ENCODE data around the gene PDE7B. TPM values are rescaled to one million over a fixed set of nuclear protein-coding genes. Genes with fewer than 3 reads are reported as not detected.

The PDE7B gene
- total and polyA plus RNA-seq, 9 of the 15 experiments (the other 6 are each of a cell fraction or from before 2014, with no cell fraction given) = 0.01 TPM; not detected in 8

DNA sequence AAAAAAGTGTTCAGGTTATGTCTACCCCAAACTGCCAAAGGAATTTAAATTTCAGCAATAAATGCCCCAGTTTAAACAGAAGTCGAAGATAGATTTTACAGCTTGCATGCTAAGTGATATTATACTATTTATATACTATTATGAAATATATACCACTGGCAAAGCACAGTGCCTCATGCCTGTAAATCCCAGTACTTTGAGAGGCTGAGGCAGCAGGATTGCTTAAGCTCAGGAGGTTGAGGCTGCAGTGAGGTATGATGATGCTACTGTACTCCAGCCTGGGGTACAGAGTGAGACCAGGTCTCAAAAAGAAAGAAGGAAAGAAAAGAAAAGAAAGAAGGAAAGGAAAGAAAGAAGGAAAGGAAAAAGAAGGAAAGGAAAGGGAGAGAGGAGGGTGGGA, 296.6 kb downstream of the PDE7B start (continued):
- TF ChIP-seq, protein P1, sequence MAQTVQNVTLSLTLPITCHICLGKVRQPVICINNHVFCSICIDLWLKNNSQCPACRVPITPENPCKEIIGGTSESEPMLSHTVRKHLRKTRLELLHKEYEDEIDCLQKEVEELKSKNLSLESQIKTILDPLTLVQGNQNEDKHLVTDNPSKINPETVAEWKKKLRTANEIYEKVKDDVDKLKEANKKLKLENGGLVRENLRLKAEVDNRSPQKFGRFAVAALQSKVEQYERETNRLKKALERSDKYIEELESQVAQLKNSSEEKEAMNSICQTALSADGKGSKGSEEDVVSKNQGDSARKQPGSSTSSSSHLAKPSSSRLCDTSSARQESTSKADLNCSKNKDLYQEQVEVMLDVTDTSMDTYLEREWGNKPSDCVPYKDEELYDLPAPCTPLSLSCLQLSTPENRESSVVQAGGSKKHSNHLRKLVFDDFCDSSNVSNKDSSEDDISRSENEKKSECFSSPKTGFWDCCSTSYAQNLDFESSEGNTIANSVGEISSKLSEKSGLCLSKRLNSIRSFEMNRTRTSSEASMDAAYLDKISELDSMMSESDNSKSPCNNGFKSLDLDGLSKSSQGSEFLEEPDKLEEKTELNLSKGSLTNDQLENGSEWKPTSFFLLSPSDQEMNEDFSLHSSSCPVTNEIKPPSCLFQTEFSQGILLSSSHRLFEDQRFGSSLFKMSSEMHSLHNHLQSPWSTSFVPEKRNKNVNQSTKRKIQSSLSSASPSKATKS (CRISPR knock-in tag; IDR thresholded peaks at IDR 0.05) = no peak
- no peak for TF ChIP-seq GTF2E2 (tag; IDR thresholded peaks at IDR 0.05)
- TF ChIP-seq ZFP30 (CRISPR knock-in tag; IDR thresholded peaks at IDR 0.05; ENCODE audit: borderline replicate concordance) = no peak
- TF ChIP-seq ELF1 (tag; IDR thresholded peaks at IDR 0.05) = no peak
- TF ChIP-seq, protein P2, sequence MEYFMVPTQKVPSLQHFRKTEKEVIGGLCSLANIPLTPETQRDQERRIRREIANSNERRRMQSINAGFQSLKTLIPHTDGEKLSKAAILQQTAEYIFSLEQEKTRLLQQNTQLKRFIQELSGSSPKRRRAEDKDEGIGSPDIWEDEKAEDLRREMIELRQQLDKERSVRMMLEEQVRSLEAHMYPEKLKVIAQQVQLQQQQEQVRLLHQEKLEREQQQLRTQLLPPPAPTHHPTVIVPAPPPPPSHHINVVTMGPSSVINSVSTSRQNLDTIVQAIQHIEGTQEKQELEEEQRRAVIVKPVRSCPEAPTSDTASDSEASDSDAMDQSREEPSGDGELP (CRISPR knock-in tag; IDR thresholded peaks at IDR 0.05; ENCODE audit: borderline replicate concordance) = no peak

DNA sequence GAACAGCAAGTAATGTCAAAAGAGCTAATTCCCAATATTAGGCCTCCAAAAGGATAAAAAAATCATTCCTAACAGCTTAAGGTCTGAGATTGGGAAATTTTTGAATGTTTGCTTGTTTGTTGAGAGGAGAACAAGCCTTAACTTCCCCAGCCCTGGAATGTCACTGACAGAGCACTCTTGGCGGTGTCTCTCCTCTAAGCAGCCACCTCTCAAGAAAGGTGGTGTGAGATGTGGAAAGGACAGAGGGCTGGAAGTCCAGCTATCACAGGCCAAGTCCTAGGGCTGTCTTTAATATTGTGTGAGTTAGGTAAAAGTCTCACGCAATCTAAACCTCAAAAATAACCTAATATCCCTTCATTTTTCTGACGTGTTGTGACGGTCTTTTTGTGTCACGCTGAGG, 297.0 kb downstream of the PDE7B start:
- POLR2A ChIA-PET = interaction anchor here (1.5 kb wide), 1 partner anchor 141 kb away, joined by 8 read pairs; the partner anchor contains the start of gene BCLAF1
- H3K9me3 ChIP-seq (replicated peaks; ENCODE audit: control insufficient read depth, insufficient read depth, low read depth, low read length) = no peaks in the 10 kb centered on the region
- H3K36me3 ChIP-seq (ENCODE audit: control insufficient read depth, insufficient read depth, low read length) = no peaks in the 10 kb centered on the region
- in situ Hi-C loops (cut with MboI) (no loop called here), intact Hi-C loops (cut with micrococcal nuclease) (no loop called here)
- peak; percentile 52; the same call in 1 of the 3 replicates for ATAC-seq
- H4K20me1 ChIP-seq (replicated peaks; ENCODE audit: control insufficient read depth, insufficient read depth, low read length) = no peaks in the 10 kb centered on the region
- no peak overlapping the region for H3K4me2 ChIP-seq (ENCODE audit: insufficient read depth, low read length)
- CTCF ChIA-PET (ENCODE audit: low intra/inter-chr PET ratio) = no interaction called here
- no TSS peak for BruUV-seq (replicated peaks)
- H3K9ac ChIP-seq (ENCODE audit: insufficient read depth in 1 of 2, low read depth in 2 of 2, low read length in 2 of 2) = no peak overlapping the region
- H3K4me3 ChIP-seq = no peak overlapping the region
- FAIRE-seq = no peak
- no peak overlapping the region for H3K27ac ChIP-seq (ENCODE audit: extremely low read depth, low read depth, low read length)
- no peaks in the 10 kb centered on the region; a peak in 2 of 5 replicates for H3K27me3 ChIP-seq (ENCODE audit: control insufficient read depth in 2 of 2, insufficient read depth in 2 of 2, low read length in 2 of 2)
- no peak overlapping the region for H2AFZ ChIP-seq (ENCODE audit: low read depth, low read length)
- no peaks in the 10 kb centered on the region for H3K4me1 ChIP-seq (replicated peaks in 1 of 2; ENCODE audit: control insufficient read depth in 2 of 2, insufficient read depth in 2 of 2, low read length in 2 of 2)
- no peak for DNase-seq (ENCODE audit: extremely low read depth in 1 of 4, low spot score in 3 of 4)
- no peaks in the 10 kb centered on the region for H3K79me2 ChIP-seq (ENCODE audit: control insufficient read depth, insufficient read depth, low read length)
- no peaks in the 10 kb centered on the region for H3K9me1 ChIP-seq (ENCODE audit: control insufficient read depth, insufficient read depth, low read length)
- WGBS (ENCODE audit: insufficient coverage, low coverage, missing lambda C conversion rate) = 0% methylated on average over 5 of the region's 5 CpGs
- TF ChIP-seq CBFB (CRISPR knock-in tag; IDR thresholded peaks at IDR 0.05) = no peak
- no peak for TF ChIP-seq SLC30A9 (CRISPR knock-in tag; IDR thresholded peaks at IDR 0.05)
- TF ChIP-seq NFRKB (IDR thresholded peaks at IDR 0.05; ENCODE audit: low read depth) = no peak
- TF ChIP-seq HMG20A (CRISPR knock-in tag; conservative IDR thresholded peaks at IDR 0.05) = no peak
- TF ChIP-seq, protein P3, sequence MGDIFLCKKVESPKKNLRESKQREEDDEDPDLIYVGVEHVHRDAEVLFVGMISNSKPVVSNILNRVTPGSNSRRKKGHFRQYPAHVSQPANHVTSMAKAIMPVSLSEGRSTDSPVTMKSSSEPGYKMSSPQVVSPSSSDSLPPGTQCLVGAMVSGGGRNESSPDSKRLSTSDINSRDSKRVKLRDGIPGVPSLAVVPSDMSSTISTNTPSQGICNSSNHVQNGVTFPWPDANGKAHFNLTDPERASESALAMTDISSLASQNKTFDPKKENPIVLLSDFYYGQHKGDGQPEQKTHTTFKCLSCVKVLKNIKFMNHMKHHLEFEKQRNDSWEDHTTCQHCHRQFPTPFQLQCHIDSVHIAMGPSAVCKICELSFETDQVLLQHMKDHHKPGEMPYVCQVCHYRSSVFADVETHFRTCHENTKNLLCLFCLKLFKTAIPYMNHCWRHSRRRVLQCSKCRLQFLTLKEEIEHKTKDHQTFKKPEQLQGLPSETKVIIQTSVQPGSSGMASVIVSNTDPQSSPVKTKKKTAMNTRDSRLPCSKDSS (IDR thresholded peaks at IDR 0.05; ENCODE audit: low read depth, partially characterized antibody) = no peak
- TF ChIP-seq CREM (IDR thresholded peaks at IDR 0.05; ENCODE audit: low read depth) = no peak
- TF ChIP-seq JUND (IDR thresholded peaks at IDR 0.05; ENCODE audit: borderline replicate concordance, low read depth, low read length) = no peak
- no peak for TF ChIP-seq JUND (tag; IDR thresholded peaks at IDR 0.05; ENCODE audit: borderline replicate concordance, low read depth, low read length)
- TF ChIP-seq NCOA6 (IDR thresholded peaks at IDR 0.05) = no peak
- no peak for TF ChIP-seq POLR2AphosphoS2 (IDR thresholded peaks at IDR 0.05; ENCODE audit: low read length)
- no peak for TF ChIP-seq BCOR (IDR thresholded peaks at IDR 0.05)
- no peak for TF ChIP-seq ZNF695 (CRISPR knock-in tag; IDR thresholded peaks at IDR 0.05)
- no peak for TF ChIP-seq PML (IDR thresholded peaks at IDR 0.05; ENCODE audit: low read length)
- TF ChIP-seq STAT5B (CRISPR knock-in tag; IDR thresholded peaks at IDR 0.05) = no peak
- TF ChIP-seq ILF3 (IDR thresholded peaks at IDR 0.05; ENCODE audit: borderline replicate concordance) = no peak
